Activated T-helper 9 cell treated with anti-CD3 and anti-CD28 coated beads, Interleukin-2, amount 50 U/mL, for 16 hours (primary cell): ENCODE data around the gene NDUFAF7.
"Not testable (repeated sequence)": the region's sequence is repeated elsewhere in the genome, so short reads cannot be mapped to it uniquely, and the experiment has no call there.

Source experiments
- DNase-seq: peaks from one replicate; pipeline ENCODE4 v3.0.0-alpha.2; 2020; ENCODE audit warnings: low read depth

Gene NDUFAF7

GRCh38 chr2:37231241-37232130, at the start of gene NDUFAF7, which contains the start of gene CEBPZ:
NDUFAF7 (plus strand) TSS chr2:37231658; CDS start chr2:37231706, 48 bp downstream.
CEBPZ (minus strand) TSS chr2:37231596; CDS start chr2:37231567, 29 bp downstream.
- DNase-seq, result peak; percentile 83

DNA sequence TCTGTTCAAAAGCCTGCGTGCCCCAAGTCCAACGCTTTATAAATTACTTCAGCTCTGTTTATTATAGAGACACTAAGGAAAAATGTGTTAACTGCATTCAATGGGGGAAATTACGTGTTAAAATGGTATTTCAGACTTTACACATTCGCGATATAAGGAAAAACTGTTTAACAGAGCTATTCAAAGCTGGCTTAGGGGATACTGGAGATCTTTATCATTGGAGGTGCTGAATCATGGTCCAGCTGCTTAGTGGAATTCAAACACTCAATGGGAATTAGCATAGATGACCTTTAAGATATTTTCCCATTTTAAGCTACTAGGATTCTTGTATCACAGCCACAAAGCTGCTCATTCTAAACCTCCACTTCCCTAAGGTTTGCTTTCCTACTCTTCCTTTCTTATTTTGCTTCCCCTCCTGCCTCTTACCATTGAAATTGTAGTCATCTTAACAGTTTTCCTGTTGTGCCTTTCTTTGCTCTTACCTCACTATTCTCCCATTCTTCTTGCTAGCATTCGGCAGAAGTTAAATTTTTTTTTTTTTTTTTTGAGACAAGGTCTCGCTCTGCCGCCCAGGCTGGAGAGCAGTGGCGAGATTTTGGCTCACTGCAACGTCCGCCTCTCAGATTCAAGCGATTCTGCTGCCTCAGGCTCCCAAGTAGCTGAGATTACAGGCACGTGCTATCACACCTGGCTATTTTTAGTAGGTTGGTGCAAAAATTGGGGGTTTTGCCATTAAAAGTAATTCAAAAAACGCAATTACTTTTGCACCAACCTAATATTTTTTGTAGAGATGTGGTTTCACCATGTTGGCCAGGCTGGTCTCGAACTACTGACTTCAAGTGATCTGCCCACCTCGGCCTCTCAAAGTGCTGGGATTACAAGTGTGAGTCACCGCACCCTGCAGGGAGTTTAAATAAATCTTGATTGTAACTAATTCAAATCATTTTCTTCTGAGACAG, 49.5 kb upstream of the NDUFAF7 start:
- DNase-seq, result no peak

DNA sequence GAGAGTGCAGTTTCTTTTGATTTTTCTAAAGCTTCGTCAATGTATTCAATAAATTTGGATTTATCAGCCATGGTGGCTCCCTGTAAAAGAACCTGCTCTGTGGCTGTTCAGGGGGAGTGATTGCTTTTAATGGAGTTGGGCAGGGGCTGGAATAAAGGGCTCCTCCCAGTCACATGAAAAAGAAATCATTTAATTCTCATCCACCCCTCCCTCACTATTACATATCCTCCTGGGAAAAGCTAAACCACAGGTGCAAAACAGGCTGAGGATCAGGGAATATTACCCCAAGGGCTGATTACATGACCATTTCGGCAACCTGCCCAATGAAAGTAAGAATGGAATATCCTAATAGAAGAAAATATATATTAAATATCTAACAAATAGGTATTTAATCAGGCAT, 42.9 kb upstream of the NDUFAF7 start, which contains the start of gene SULT6B1:
TSS of gene SULT6B1 (minus strand) at position 101 of the 400 bp plus-strand sequence. CDS start at position 71, 30 bp downstream.
- DNase-seq, result no peak

DNA sequence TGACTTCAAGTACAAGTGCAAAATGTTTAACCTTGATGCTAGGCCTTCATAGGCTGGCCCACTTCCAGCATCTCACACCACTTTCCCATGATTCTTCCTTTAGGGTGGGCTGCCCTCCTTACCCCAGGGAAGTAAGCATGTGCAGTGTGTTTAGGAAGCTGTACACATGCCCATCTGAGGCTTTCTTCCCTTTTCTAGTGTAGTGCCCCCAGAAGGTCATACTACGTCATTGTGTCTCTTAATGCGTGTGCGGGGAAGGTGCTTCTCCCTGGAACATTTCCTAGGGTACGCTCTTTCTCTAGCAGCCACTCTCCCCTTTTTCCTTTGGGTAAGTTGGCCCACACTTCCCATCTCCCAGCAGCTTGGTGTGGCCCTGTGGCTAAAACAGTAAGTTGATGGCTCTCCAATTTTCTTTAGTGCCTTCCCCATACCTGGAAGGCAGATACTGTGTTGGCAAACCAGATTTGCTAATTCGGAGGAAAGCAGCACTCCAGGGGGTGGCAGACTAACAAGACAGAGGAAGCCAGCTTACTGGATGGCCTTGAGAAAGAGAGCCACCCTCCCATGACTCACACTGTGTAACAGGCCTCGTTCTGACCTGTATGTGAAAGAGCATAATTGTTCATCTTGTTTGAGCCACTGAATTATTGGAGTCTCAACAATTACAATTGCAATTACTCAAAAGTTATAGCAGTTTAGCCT, 41.9 kb upstream of the NDUFAF7 start:
- DNase-seq, result no peak

- no peak for DNase-seq
Measured at GRCh38 chr2:37190290-37190689, 41.2 kb upstream of the NDUFAF7 start.

DNA sequence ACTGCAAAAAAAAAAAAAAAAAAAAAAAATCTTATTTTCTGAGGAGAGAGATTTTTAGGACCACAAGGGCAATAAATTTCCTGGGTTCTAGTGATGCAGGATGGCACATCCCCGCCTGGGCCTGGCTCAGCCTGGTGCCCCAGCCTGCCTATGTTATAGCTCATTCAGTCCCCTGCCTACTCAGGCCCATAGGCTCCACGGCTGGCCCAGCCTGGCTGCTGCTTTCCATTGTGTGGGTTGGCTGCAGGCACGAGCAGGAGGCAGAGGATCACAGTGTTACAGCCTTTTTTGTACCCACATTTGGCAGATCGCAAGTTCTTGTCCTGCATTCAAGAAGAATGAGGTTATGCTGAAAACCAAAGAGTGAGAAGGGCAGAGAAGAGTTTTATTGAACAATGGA, 40.2 kb upstream of the NDUFAF7 start:
- DNase-seq, result no peak

DNA sequence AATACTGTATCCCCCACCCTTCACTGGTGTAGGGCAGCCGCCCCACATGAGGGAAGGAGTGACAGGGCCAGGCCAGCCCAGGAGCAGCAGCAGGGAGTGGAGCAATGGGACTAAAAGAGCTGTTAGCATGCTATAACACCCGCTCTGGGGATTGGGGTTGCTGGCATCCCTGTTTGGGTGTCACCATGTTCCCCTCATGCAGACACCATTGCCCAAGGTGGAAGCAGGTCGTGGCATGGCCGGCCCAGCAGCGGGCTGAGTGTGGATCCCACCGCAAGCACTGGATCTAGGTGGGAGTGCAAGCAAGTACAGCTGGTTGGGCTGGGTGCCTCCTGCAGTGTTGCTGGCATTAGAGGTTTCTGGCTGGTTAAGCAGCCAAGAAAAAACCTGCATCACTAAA, 39.7 kb upstream of the NDUFAF7 start:
- no peak for DNase-seq

DNA sequence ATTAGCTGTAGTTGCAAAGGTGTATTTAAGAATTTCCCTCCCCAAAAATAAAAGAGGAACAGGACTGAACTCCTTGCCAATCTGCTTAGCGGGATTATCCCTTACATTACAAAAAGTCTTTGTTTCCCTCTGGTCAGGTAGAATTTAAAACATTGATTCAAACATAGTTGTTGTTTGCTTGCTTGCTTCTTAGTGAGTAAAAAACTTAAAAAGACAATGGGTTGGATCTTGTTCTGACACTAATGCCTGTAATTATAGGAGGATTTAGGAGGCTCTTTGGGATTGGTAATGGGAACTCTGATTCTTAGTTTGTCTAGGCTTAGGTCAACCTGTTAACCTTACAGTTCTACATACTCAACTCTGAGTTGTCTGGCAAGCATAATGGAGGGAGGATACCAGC, 38.9 kb upstream of the NDUFAF7 start:
- DNase-seq, result no peak

DNA sequence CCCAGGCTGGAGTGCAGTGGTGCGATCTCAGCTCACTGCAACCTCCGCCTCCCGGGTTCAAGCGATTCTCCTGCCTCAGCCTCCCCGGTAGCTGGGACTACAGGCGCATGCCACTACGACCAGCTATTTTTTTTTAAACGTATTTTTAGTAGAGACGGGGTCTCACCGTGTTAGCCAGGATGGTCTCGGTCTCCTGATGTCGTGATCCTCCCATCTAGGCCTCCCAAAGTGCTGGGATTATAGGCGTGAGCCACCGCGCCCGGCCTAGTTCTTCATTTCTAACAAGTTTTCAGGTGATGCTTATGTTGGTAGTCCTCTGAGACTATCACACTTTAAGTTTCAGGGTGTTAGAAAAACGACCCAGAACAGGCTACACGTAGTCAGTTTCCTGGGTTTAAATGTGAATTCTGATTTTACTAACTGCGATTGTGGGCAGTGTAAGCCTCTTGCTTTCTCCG, 35.6 kb upstream of the NDUFAF7 start:
- not testable (repeated sequence) for DNase-seq

DNA sequence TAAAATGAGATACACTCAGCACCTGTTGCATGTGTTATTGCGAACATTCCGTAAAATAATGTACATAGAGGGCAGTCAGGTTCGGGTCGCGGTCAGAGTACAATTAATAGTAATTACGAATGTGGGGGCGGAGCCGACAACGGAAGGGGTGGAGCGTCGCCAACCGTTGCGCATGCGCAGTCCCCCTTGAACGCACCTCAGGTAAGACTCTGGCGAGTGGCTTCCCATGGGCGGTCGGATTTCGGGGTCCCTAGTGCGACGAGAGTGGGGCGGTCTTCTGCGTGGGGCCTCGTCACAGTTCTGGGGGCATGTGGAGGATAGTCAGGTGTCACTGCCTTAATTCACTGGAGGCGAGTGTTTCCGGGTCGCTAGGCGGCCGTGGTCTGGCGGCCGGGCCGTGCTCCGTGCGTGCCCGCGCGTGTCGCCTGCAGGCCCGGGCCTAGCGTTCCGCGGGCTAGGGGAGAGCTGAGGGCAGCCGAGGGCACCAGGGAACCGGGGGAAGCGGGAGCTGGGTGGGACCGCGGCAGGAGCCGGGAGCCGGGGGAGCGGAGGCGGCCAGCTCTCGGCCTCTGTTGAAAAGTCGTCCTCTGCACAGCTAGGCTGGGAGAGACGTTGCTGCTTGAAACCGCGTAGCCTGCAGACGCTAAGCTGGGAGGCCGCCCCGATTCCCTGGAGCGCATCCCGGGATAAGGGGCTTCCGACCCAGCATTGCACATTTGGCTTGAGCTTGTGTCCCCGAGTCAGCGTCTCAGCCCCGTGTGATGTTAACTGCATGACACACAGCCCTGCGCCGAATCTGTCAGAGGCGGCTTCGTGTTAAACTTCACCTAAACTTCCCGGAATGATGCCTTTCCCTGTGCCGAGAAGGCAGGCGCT, 34.9 kb upstream of the NDUFAF7 start, which contains the start of gene CEBPZOS:
TSS of gene CEBPZOS (plus strand) at position 177 of the 876 bp plus-strand sequence. CDS start 3,209 bp downstream, outside the sequence.
- DNase-seq, result peak; percentile 86

DNA sequence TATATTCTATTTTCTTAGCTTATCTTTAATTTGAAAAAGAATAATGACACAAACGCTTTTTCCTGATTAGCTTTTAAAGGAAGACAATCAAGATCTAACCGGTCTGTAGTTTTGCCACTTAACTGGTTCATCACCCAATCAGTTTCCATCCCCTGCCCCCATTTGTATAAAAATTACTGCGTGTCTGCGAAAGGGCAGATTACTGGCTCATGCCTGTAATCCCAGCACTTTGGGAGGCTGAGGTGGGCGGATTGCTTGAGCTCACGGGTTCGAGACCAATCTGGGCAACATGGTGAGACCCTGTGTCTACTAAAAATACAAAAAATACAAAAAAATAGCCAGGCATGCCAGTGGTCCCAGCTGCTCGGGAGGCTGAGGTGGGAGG, 32.8 kb upstream of the NDUFAF7 start:
- no peak for DNase-seq

GRCh38 chr2:37201208-37201607, 30.2 kb upstream of the NDUFAF7 start:
- no peak for DNase-seq

DNA sequence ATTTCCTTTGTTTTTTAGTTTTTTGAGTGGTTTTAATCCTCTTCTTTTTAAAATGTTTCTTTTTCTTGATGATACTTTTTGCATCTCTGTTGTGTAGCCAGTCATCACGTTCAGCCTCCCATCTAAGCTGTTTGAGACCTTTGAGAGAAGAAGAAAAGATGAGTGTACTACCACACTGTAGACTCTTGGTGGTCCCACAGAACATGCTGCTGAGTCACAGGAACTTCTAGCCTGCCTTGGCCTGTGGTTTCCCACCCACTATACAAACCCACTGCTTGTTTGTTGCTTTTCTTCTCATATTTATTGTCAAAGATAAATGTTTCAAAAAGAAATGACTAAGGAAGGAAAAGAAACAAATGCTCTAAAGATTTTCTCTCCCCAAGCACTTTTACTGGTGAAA, 29.7 kb upstream of the NDUFAF7 start:
- peak; percentile 12 for DNase-seq

DNA sequence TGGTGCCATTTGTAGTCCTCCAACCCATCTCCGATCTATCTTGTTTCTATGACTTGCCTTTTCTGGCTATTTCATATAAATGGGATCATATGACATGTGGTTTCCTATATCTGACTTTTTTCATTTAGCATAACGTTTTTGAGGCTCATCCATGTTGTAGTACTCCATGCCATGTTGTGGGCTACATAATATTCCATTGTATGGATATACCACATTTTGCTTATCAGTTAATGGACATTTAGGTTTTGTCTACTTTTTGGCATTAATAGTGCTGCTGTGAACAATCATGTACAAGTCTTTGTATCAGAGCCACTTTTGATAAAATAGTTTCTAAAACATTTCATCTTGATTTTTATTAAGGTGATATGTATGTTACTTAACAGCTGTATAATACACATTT, 27.8 kb upstream of the NDUFAF7 start:
- DNase-seq, result no peak

DNA sequence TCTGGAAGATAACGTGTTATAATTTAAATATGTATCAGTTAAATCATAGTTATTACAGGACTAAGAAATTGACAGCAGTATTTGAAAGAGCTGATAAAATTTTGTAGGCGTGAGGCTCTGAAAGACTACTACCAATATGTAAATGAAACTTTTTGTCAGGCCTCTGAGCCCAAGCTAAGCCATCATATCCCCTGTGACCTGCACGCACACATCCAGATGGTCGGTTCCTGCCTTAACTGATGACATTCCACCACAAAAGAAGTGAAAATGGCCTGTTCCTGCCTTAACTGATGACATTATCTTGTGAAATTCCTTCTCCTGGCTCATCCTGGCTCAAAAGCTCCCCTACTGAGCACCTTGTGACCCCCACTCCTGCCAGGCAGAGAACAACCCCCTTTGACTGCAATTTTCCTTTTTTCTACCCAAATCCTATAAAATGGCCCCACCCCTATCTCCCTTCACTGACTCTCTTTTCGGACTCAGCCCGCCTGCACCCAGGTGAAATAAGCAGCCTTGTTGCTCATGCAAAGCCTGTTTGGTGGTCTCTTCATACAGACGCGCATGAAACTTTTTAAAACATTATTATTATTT, 26.3 kb upstream of the NDUFAF7 start:
- DNase-seq, result not testable (repeated sequence)

GRCh38 chr2:37205689-37206341, 25.6 kb upstream of the NDUFAF7 start:
- no peak for DNase-seq

DNA sequence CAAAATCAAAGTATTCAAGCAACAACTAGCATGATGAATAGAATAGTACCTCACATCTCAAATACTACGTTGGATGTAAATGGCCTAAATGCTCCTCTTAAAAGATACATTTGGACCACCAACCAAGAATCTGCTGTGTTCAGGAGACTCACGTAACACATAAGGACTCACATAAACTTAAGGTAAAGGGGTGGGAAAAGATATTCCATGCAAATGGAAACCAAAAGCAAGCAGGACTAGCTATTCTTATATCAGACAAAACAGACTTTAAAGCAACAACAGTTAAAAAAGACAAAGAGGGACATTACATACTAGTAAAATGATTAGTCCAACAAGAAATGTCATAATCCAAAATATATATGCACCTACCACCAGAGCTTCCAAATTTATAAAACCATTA, 24.7 kb upstream of the NDUFAF7 start:
- not testable (repeated sequence) for DNase-seq

- no peak for DNase-seq
Measured at GRCh38 chr2:37211212-37211611, 20.2 kb upstream of the NDUFAF7 start.

- no peak for DNase-seq
Measured at GRCh38 chr2:37211939-37212338, 19.5 kb upstream of the NDUFAF7 start.

GRCh38 chr2:37215250-37215649, 16.2 kb upstream of the NDUFAF7 start:
- DNase-seq, result no peak
